ENCODE results near the gene PRPSAP1. TPM values are rescaled to one million over a fixed set of nuclear protein-coding genes. Genes with fewer than 3 reads are reported as not detected.

The PRPSAP1 gene
- total RNA-seq, 1 donor from 2014 or later = 53.6 TPM

Small RNA genes lying within 50 kb of the gene (small RNA-seq; reads per million reads assigned to genes)
- not detected for gene RF00019 (ENCODE audit: low replicate concordance)
- not detected for gene RNU6-24P (ENCODE audit: low replicate concordance)

Other genes with a start within 250 kb of the PRPSAP1 start
- 4.2 TPM for gene FOXJ1, start 212.7 kb downstream of the PRPSAP1 start, total RNA-seq
- 23.1 TPM for gene RNF157, start 113.4 kb downstream of the PRPSAP1 start, total RNA-seq
- gene UBALD2, start 88.6 kb downstream of the PRPSAP1 start, total RNA-seq = 4.4 TPM
- 5.2 TPM for gene QRICH2, start 45.6 kb downstream of the PRPSAP1 start, total RNA-seq
- 2.5 TPM for gene SPHK1, start 30.7 kb upstream of the PRPSAP1 start, total RNA-seq
- 30.7 TPM for gene UBE2O, start 99.2 kb upstream of the PRPSAP1 start, total RNA-seq
- not detected for gene AANAT, start 113.7 kb upstream of the PRPSAP1 start, total RNA-seq
- gene RHBDF2, start 147.5 kb upstream of the PRPSAP1 start, total RNA-seq = 2.7 TPM
- gene CYGB, start 183.8 kb upstream of the PRPSAP1 start, total RNA-seq = 2.0 TPM
- 2.0 TPM for gene PRCD, start 186.1 kb upstream of the PRPSAP1 start, total RNA-seq
- gene ST6GALNAC2, start 231.9 kb upstream of the PRPSAP1 start, total RNA-seq = not detected

Data from temporal lobe (tissue), 2 donors.